OCI-M1 (cell line): Measurements from ENCODE around the gene SLC29A3.

Experiments used
- DNase-seq: peaks from one replicate; lab custom pipeline; 2025; lab: John Stamatoyannopoulos, UW

SLC29A3 gene

GRCh38 chr10:71300555-71301370 lies 18.3 kb upstream of the SLC29A3 start:
- no peak for DNase-seq

- no peak for DNase-seq
Measured at GRCh38 chr10:71301371-71301916, 17.6 kb upstream of the SLC29A3 start.

GRCh38 chr10:71302451-71302850 lies 16.6 kb upstream of the SLC29A3 start:
- no peak for DNase-seq

GRCh38 chr10:71302874-71303568 lies 16.0 kb upstream of the SLC29A3 start:
- DNase-seq, result peak; percentile 84

- DNase-seq, result no peak
Measured at GRCh38 chr10:71303569-71303907, 15.5 kb upstream of the SLC29A3 start.

- DNase-seq, result no peak
Measured at GRCh38 chr10:71304914-71305313, 14.1 kb upstream of the SLC29A3 start.

- no peak for DNase-seq
Measured at GRCh38 chr10:71306979-71307378, 12.1 kb upstream of the SLC29A3 start.

GRCh38 chr10:71307469-71308085 lies 11.5 kb upstream of the SLC29A3 start:
- no peak for DNase-seq

GRCh38 chr10:71308244-71308643 lies 10.8 kb upstream of the SLC29A3 start:
- no peak for DNase-seq

GRCh38 chr10:71308985-71309384 lies 10.1 kb upstream of the SLC29A3 start:
- no peak for DNase-seq

GRCh38 chr10:71309919-71310318 lies 9.1 kb upstream of the SLC29A3 start:
- DNase-seq, result peak; percentile 11

GRCh38 chr10:71312220-71312619 lies 6.8 kb upstream of the SLC29A3 start:
- DNase-seq, result no peak

- DNase-seq, result no peak
Measured at GRCh38 chr10:71312811-71313789, 6.0 kb upstream of the SLC29A3 start.

- peak; percentile 75 for DNase-seq
Measured at GRCh38 chr10:71314028-71314693, 4.9 kb upstream of the SLC29A3 start.

- no peak for DNase-seq
Measured at GRCh38 chr10:71314694-71315225, 4.3 kb upstream of the SLC29A3 start.

GRCh38 chr10:71316056-71316785 lies 2.8 kb upstream of the SLC29A3 start:
- peak; percentile 28 for DNase-seq

- DNase-seq, result no peak
Measured at GRCh38 chr10:71316786-71317160, 2.3 kb upstream of the SLC29A3 start.

- no peak for DNase-seq
Measured at GRCh38 chr10:71317739-71318138, 1.3 kb upstream of the SLC29A3 start.

GRCh38 chr10:71319800-71320392 lies 837 bp downstream of the SLC29A3 start:
- DNase-seq, result no peak

GRCh38 chr10:71320592-71320991 lies 1.5 kb downstream of the SLC29A3 start:
- no peak for DNase-seq
